PC-9 (cell line): ENCODE measurements around the gene PRPF38B.

Source experiments
- CTCF ChIP-seq: fragments of 200-600 bp; sonication (generic); conservative IDR thresholded peaks from 2 replicates; pipeline ENCODE4 v1.6.1; 2017; ENCODE audit warnings: mixed run types, antibody characterized with exemption, mild to moderate bottlenecking, moderate library complexity
- EZH2 ChIP-seq: fragments of 200-600 bp; sonication (generic); IDR thresholded peaks from 2 replicates; pipeline ENCODE4 v1.8.0; 2017; ENCODE audit warnings: antibody characterized with exemption, low read depth

- TF ChIP-seq EZH2 (no peak), CTCF (no peak)
Observed at GRCh38 chr1:108749081-108749480, 57.0 kb downstream of the PRPF38B start.
